GM19324 (cell line): Measurements from ENCODE around the gene PRCD.

Source experiments
- ATAC-seq: cut with Tn5 transposase; IDR thresholded peaks from one replicate; pipeline ENCODE4 v1.9.1; 2021; ENCODE audit warnings: mild to moderate bottlenecking, moderate library complexity; ENCODE audit not compliant: unreplicated experiment, low FRiP score

The PRCD gene

GRCh38 chr17:76539631-76540271 is at the start of gene PRCD:
TSS of gene PRCD (plus strand) at chr17:76540044. CDS start at chr17:76540142, 98 bp downstream.
- ATAC-seq, result no peak

GRCh38 chr17:76490112-76490710 is 49.6 kb upstream of the PRCD start:
- no peak for ATAC-seq

- ATAC-seq, result no peak
These were observed 48.3 kb upstream of the PRCD start for GRCh38 chr17:76491271-76492122.

GRCh38 chr17:76492123-76492988 is 47.5 kb upstream of the PRCD start:
- peak; percentile 26 for ATAC-seq

- ATAC-seq, result peak; percentile 32
These were observed 46.8 kb upstream of the PRCD start for GRCh38 chr17:76492989-76493501.

GRCh38 chr17:76493505-76494167 is 46.2 kb upstream of the PRCD start:
- peak; percentile 13 for ATAC-seq

GRCh38 chr17:76495663-76496400 is 44.0 kb upstream of the PRCD start:
- ATAC-seq, result no peak

- ATAC-seq, result no peak
These were observed 43.4 kb upstream of the PRCD start for GRCh38 chr17:76496464-76496863.

GRCh38 chr17:76497699-76497978 is 42.2 kb upstream of the PRCD start:
- no peak for ATAC-seq

GRCh38 chr17:76497979-76498875 is 41.6 kb upstream of the PRCD start:
- ATAC-seq, result no peak

- ATAC-seq, result no peak
These were observed 41.0 kb upstream of the PRCD start for GRCh38 chr17:76498876-76499251.

- ATAC-seq, result no peak
These were observed 40.6 kb upstream of the PRCD start for GRCh38 chr17:76499267-76499667.

- no peak for ATAC-seq
These were observed 39.6 kb upstream of the PRCD start for GRCh38 chr17:76500074-76500746.

GRCh38 chr17:76500747-76501017 is 39.2 kb upstream of the PRCD start:
- ATAC-seq, result no peak

GRCh38 chr17:76501018-76501826 is 38.6 kb upstream of the PRCD start, which contains the start of gene RHBDF2:
TSS of gene RHBDF2 (minus strand) at chr17:76501423. CDS start at chr17:76481524, 19,899 bp downstream.
- peak; percentile 78 for ATAC-seq

GRCh38 chr17:76501827-76502307 is 38.0 kb upstream of the PRCD start:
- ATAC-seq, result no peak
